ENCODE measurements around the gene SPOCK1.
A peak's percentile ranks its signal among the peaks of the same experiment; 100 is the strongest.
"Not testable (repeated sequence)": the region's sequence is repeated elsewhere in the genome, so short reads cannot be mapped to it uniquely, and the experiment has no call there.

The SPOCK1 gene

GRCh38 chr5:137290373-137290772, 208.8 kb downstream of the SPOCK1 start:
- DNase-seq, result no peak

DNA sequence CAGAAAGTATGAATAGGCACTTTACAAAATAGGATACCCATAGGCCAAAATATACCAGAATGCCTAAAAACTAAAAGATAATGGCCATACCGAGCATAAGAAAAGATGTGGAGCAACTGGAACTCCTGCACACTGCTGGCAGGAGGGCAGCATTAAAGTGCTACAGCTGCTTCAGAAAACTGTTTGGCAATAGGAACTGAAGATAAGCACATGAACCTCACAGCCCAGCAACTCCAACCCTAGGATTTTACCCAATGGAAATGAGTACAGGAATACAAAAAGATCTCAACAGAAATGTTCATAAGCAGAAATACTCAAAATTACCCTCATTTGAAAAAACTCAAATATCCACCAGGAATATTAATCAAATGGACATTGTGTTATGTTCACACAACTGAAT, 209.3 kb downstream of the SPOCK1 start:
- DNase-seq, result no peak

GRCh38 chr5:137287569-137287968, 211.6 kb downstream of the SPOCK1 start:
- DNase-seq, result no peak

DNA sequence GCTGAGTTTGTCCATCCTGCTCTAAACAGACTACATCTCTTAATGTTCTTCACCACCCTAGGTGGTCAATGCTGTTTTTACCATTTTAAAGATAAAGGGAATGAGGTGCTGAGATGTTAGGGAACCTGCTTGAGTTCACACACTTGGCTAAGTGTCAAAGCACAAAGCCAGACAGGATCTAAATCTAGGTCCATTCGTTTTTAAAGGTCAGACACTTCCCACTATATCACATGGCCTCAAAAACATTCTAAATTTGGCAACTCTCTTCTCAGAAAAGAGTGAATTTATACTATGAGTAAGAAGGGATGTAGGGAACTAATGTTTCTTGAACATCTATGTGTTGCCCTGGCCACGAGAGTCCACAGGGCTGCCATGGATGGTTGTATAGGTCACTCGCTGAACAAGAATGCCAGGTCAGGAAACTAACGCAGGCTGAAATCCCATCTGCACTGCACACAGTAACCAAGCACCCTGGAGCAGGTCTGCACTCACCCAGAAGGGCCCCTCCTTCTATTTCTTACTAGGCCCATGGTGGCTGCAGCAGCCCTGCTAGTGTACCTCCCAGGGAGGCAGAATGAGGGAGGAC, 213.0 kb downstream of the SPOCK1 start:
- DNase-seq, result no peak

DNA sequence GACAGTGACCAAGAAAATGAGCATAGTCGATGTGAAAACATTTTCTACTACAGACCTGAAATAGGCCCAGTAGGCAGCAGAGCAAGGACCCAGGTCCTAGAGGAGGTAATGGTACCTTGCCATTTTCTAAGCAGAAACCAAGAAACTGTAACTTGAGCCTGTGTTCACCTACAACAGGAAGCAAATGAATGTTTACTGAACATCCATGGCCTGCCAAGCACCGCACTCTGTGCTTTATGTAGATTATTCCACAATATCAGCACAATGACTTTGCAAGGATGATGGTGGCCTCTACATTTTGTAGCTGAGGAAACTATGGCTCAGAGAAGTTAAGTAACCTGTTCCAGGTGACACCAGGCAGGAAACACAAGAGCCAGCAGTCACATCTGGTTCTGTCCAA, 215.3 kb downstream of the SPOCK1 start:
- no peak for DNase-seq

DNA sequence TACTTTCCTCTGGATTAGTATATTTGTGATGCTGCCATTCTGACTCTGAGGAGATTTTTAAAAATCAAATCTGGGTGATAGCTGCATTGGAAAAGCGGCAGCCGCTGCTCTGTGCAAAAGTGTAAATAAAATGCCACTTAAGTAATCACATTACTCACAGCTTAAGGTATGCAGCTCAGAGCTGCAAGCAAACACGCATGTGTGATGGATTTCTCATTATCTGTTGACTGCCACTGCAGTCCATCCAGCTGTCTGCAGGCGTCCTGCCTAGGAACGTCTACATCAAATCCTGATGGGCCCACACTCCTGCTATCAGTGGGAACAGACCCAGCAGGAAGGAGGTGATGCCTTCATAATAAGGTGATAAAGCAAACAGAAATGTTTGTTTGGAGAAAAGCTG, 216.9 kb downstream of the SPOCK1 start:
- DNase-seq, result peak; percentile 12

- no peak for DNase-seq
Measured at GRCh38 chr5:137281201-137281600, 217.9 kb downstream of the SPOCK1 start.

DNA sequence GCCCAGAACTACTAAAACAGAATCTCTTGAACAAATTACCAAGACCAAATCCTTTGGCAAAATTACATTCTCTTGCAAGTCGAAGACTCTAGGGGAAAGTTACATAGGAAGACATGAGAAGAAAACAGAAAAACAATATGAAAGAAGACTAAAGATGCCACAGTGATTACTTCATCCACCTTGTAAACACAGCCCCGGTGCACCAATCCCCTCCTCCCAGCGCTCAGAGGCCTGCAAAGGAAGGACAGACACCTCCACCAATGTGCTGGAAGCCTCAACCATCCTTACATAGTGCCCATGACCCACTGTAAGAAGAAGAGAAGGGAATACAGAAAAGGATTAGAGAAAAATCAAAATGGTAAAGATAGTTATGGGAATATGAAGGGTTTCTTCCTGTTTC, 218.5 kb downstream of the SPOCK1 start:
- no peak for DNase-seq

DNA sequence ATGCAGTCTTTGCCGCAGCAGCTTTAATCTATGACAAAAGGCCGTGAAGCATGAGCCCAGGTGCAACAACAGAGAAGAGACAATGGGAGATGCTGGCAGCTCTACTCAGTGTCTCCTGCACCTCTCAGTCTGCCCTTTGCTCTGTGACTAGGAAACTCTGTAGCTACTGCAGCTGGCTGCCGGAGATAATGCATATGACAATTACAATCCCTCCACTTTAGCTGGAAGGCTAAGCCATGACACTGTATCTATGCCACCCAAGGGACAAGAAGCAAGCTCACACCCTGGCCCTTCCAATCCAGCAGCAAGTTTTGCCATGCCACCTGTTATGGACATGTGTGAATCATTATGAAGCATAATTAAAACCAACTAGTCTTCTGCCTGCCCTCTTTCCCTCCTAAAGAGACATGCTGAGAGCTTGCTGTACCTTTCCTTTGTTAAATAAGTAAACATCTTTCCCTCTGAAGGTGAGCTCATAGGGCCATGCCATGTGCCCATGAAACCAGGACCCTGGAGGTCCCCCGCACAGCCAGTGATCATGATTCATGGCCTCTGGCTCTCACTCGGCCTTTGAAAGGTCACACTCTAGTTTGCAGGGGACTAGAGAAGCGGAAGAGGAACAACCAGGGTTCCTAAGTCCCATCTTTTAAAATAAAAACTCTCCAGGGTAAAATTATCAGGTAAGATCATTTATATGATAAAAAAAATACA, 219.4 kb downstream of the SPOCK1 start:
- DNase-seq, result no peak

GRCh38 chr5:137278476-137278875, 220.7 kb downstream of the SPOCK1 start:
- no peak for DNase-seq

- DNase-seq, result no peak
Measured at GRCh38 chr5:137275083-137275482, 224.0 kb downstream of the SPOCK1 start.

DNA sequence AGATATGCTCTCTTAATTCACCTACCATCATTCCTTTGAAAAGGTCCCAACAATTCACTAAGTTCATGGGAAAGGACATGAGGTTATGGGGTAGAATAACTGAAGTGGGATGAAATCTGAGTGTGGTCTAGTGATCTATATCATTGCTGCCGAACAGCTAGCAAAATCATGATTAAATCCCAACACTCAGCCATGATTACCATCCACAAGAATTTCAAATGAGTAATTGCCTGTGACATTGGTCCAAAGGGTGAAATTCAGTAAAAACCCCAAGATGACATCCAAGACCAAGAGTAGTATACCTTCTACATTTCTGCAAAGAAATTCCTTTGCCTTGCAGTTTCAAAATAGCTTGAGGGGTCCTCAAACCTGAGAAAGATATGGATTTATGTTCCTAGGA, 225.6 kb downstream of the SPOCK1 start:
- DNase-seq, result peak; percentile 11

DNA sequence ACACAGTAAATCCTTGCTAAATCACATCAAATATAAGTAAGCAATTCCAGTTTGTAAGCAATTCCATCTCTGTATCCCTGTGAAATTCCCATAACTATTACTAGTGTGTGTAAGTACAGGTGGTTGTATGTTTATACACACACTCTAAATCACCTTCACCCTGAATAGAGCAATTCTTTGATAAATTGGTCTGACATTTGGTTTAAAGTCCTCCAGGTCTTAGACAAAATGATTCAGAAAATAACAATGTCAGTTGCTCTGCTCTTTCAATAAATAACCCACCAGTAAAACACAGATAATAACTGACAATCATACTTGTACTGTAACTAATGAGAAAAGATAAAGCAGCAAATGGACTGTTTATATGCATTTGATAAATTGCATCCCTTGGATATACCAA, 226.3 kb downstream of the SPOCK1 start:
- no peak for DNase-seq

DNA sequence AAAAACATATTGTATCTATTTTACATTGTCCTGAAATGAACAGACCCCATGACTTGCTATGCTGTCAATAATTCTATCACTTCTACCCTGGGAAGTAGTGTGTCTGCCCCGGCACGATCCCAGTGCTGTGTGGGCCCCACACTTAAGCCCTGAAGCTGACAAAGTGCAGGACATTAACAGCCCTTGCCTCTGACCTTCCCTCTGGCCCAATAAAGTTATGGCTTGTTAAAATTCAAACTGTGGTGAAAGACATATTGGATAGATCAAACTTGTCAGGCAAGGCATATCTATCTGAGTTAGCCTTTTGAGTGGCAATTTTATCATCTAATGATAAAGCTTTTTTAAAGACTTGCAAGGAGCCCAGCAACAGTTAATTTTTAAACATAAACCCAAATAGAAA, 229.2 kb downstream of the SPOCK1 start:
- no peak for DNase-seq

- DNase-seq, result no peak
Measured at GRCh38 chr5:137269274-137269673, 229.9 kb downstream of the SPOCK1 start.

- DNase-seq, result no peak
Measured at GRCh38 chr5:137268646-137269045, 230.5 kb downstream of the SPOCK1 start.

- no peak for DNase-seq
Measured at GRCh38 chr5:137266186-137266585, 232.9 kb downstream of the SPOCK1 start.

DNA sequence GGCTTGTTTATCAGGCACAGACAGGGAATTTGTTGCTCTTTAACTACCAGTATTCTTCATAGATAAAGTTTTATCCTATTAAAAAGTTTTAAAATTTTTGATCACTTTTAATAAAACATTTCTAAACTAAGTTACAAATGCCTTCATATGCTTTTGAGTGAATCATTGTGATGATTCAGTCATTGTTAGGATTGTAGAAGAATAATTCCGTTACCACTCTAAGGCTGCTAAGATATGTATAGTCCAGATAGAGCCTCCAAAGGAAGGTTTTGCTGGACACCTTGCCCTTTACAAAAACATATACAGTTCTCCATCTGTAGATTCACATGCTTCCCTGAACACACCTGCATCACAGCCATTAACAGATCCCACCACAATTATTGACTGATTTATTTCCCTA, 233.7 kb downstream of the SPOCK1 start:
- DNase-seq, result no peak

DNA sequence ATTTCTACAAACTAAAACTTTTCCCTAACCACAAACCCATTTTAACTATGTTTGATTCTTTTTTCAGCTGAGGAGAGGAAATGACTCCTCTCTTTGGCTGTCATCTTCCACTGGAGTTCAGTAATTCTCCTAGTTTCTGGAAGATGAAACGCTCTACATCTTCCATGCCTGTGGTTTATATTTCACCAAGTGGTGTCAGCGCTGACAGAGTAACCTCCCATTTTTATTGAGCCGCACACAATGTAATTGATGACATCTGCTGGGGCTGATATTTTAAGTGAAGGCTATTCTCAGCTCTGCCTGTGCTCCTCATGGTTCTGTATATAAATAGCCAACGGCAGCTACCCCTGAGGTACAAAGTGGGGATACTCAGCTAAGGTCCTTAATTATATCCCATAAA, 234.6 kb downstream of the SPOCK1 start:
- DNase-seq, result peak; percentile 54

DNA sequence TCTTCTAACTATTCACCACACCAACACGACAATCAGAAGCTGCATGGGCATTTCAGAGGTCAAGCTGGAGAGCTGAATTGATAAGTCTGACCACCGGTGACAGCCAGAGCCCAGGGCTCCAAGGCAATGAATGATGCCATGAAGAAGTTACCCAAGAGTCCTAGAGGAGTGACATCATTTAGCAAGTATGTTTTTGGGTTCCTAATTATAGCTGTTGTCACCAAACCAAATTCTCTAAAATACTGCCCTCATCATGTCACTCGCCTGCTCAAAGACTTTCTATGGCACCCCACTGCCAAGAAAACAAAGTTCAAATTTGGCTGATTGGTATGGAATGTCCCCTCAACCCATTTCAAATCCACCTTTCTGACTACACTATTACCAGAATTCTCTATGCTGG, 235.1 kb downstream of the SPOCK1 start:
- no peak for DNase-seq

DNA sequence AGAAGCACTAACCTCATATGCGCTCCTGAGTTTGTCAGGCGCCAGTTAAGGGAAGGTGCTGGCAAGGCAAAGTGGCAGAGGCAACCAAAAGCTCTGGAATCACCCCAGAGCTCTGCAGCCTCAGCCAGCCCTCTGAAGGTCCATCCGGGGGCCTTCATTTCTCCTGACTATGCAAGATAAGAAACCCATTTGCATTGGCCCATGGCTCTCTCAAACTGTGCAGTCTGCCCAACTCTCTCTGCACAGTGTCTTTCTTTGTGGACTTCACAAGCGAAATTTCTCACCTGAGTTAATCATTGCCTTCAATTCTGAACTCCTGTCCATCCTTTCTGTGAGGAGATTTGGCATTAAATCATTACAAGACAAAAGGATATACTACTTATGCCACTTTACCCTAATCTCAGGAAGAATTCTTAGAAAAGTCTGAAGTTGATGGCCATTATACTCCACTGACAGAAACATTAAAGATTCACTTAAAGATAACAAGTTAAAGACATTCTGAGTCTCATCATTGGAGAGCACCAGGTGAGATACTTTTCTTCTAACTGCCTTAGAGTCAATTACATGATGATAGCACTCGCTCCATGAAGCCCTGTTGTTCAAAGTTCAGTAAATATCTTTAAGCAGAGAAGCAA, 235.6 kb downstream of the SPOCK1 start:
- no peak for DNase-seq

GRCh38 chr5:137262818-137263217, 236.3 kb downstream of the SPOCK1 start:
- DNase-seq, result no peak

GRCh38 chr5:137260820-137261695, 238.1 kb downstream of the SPOCK1 start:
- DNase-seq, result no peak

- not testable (repeated sequence) for DNase-seq
Measured at GRCh38 chr5:137259115-137259514, 240.0 kb downstream of the SPOCK1 start.
